ENCODE measurements around the gene ARHGAP31.

The ARHGAP31 gene

GRCh38 chr3:119375106-119375505 lies 80.9 kb downstream of the ARHGAP31 start:
- no peak for FAIRE-seq

GRCh38 chr3:119375510-119375909 lies 81.3 kb downstream of the ARHGAP31 start:
- no peak for TF ChIP-seq CTCF (IDR thresholded peaks at IDR 0.05; ENCODE audit: insufficient read depth, missing control alignments)
- DNase-seq (ENCODE audit: insufficient read length, low spot score) (no peak), FAIRE-seq (no peak)

More at GRCh38 chr3:119375106-119375505, 80.9 kb downstream of the ARHGAP31 start:
- no peak for DNase-seq (ENCODE audit: insufficient read length, low spot score)
- no peak for TF ChIP-seq CTCF (IDR thresholded peaks at IDR 0.05; ENCODE audit: insufficient read depth, missing control alignments)

GRCh38 chr3:119376758-119377157 lies 82.6 kb downstream of the ARHGAP31 start:
- TF ChIP-seq CTCF (IDR thresholded peaks at IDR 0.05; ENCODE audit: insufficient read depth, missing control alignments): no peak
- DNase-seq (ENCODE audit: insufficient read length, low spot score) (no peak), FAIRE-seq (no peak)

- no peak for FAIRE-seq
- no peak for DNase-seq (ENCODE audit: insufficient read length, low spot score)
Measured at GRCh38 chr3:119378259-119378803, 84.1 kb downstream of the ARHGAP31 start.

GRCh38 chr3:119380697-119381096 lies 86.5 kb downstream of the ARHGAP31 start:
- FAIRE-seq (no peak), DNase-seq (ENCODE audit: insufficient read length, low spot score) (no peak)
- no peak for TF ChIP-seq CTCF (IDR thresholded peaks at IDR 0.05; ENCODE audit: insufficient read depth, missing control alignments)

More at GRCh38 chr3:119378259-119378803, 84.1 kb downstream of the ARHGAP31 start:
- no peak for TF ChIP-seq CTCF (IDR thresholded peaks at IDR 0.05; ENCODE audit: insufficient read depth, missing control alignments)

- DNase-seq (ENCODE audit: insufficient read length, low spot score) (no peak), FAIRE-seq (no peak)
Measured at GRCh38 chr3:119382134-119382533, 88.0 kb downstream of the ARHGAP31 start.

More at GRCh38 chr3:119382134-119382533, 88.0 kb downstream of the ARHGAP31 start:
- no peak for TF ChIP-seq CTCF (IDR thresholded peaks at IDR 0.05; ENCODE audit: insufficient read depth, missing control alignments)
